Thyroid gland (tissue), 4 donors: Measurements from ENCODE around the gene SETD1A. TPM values are rescaled to one million over a fixed set of nuclear protein-coding genes. Genes with fewer than 3 reads are reported as not detected.
A peak's percentile ranks its signal among the peaks of the same experiment; 100 is the strongest.

ENCODE experiments used
- DNase-seq, 2 donors: peaks; one replicate each; pipeline ENCODE4 v3.0.0-alpha.2; 2019
- H3K27ac ChIP-seq, 3 donors: fragments of 200-600 bp; sonication (generic); 1 replicate in 2 of 3; 2 replicates in 1 of 3; pipeline ENCODE4 v1.5.1; 2016 to 2019; ENCODE audit warnings: mild to moderate bottlenecking in 1 of 3, moderate library complexity in 1 of 3
- H3K27me3 ChIP-seq: fragments of 200-600 bp; sonication (generic); one replicate; pipeline ENCODE4 v1.5.1; 2019
- H3K36me3 ChIP-seq, 2 donors: fragments of 200-600 bp; sonication (generic); one replicate each; pipeline ENCODE4 v1.5.1; 2016 to 2019
- H3K4me1 ChIP-seq, 2 donors: fragments of 200-600 bp; sonication (generic); one replicate each; pipeline ENCODE4 v1.5.1; 2017 to 2019
- H3K4me3 ChIP-seq, 3 donors: fragments of 200-600 bp; sonication (generic); replicated peaks in 1 of 3; 1 replicate in 2 of 3; 2 replicates in 1 of 3; pipeline ENCODE4 v1.5.1; 2016; ENCODE audit warnings: mild to moderate bottlenecking in 1 of 3
- H3K9me3 ChIP-seq: fragments of 200-600 bp; sonication (generic); one replicate; pipeline ENCODE4 v1.5.1; 2017
- POLR2A ChIP-seq, 2 donors: fragments of 450-650 bp; IDR thresholded peaks; one replicate each; pipeline ENCODE4 v1.6.1; 2017; ENCODE audit warnings: antibody characterized with exemption in 2 of 2, mild to moderate bottlenecking in 2 of 2, moderate library complexity in 1 of 2
- WGBS, 2 donors: methylation state at CpG; one replicate each; pipeline ENCODE4 v1.1.5; 2017; 5-methylcytosine and 5-hydroxymethylcytosine counted together
- intact Hi-C: fragments of 100-400 bp; cut with DNase I; formaldehyde crosslinking; loops from one replicate; pipeline ENCODE4 v1.15.1; 2023
- total RNA-seq, 4 donors: library from RNA; depleted of rRNA; stranded (reverse); fragments of >200 nt; gene quantifications; one replicate each; pipeline ENCODE4 v1.2.3, GENCODE V29; 2016
- TF ChIP-seq, protein P1 (sequence below), 6 experiments: fragments of 200-600 bp in 3 of 6; fragments of 450-650 bp in 3 of 6; sonication (generic) in 3 of 6; IDR thresholded peaks; one replicate each; pipeline ENCODE4 v1.5.1; 2016 to 2019; ENCODE audit warnings: antibody characterized with exemption in 6 of 6, mild to moderate bottlenecking in 2 of 6, inconsistent platforms in 1 of 6, moderate library complexity in 1 of 6

SETD1A gene
- total RNA-seq, 4 donors from 2014 or later: 7.7 to 11.4 (median 9.2) TPM

DNA sequence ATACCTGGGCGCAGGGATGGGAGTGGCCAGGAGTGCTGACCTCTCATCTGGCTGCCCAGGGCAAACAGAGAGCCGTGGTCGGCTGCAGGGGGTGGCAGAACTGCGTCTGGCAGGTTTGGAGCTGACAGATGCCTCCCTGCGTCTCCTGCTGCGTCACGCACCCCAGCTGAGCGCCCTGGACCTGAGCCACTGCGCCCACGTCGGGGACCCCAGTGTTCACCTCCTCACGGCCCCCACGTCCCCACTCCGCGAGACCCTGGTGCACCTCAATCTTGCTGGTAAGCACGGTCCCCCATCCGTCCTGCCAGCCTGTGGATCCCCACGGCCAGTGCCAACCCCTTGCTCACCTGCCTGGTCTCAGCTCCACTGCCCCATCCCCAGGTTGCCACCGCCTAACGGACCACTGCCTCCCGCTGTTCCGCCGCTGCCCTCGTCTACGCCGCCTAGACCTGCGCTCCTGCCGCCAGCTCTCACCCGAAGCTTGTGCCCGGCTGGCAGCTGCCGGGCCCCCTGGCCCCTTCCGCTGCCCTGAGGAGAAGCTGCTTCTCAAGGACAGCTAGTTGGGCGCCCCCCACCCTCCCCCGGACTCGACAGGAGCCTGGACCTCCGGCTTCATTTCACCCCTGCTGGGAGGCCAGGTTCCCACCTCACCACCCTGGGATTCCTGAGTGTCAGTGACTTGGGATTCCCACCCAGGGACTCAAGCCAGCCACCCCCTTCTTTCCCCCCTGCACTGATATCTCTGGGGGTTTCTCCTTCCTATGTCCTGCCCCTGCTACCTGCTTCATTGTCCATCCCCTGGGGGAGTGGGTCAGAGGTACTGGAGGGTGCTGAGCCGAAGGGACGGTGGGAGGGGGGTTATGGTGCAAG is 10.6 kb upstream of the SETD1A start:
- intact Hi-C loops: no loop called here
- Histone ChIP-seq H3K4me3 (no peak overlapping the region), H3K36me3 (peaks cover 0 to 11% of the 10 kb centered on the region in 2 donors), H3K27me3 (no peaks in the 10 kb centered on the region), H3K9me3 (no peaks in the 10 kb centered on the region), H3K27ac (no peak overlapping the region), H3K4me1 (peaks cover 26 to 27% of the 10 kb centered on the region in 2 donors)
- no peak for TF ChIP-seq POLR2A (IDR thresholded peaks at IDR 0.05)
- TF ChIP-seq, protein P1, sequence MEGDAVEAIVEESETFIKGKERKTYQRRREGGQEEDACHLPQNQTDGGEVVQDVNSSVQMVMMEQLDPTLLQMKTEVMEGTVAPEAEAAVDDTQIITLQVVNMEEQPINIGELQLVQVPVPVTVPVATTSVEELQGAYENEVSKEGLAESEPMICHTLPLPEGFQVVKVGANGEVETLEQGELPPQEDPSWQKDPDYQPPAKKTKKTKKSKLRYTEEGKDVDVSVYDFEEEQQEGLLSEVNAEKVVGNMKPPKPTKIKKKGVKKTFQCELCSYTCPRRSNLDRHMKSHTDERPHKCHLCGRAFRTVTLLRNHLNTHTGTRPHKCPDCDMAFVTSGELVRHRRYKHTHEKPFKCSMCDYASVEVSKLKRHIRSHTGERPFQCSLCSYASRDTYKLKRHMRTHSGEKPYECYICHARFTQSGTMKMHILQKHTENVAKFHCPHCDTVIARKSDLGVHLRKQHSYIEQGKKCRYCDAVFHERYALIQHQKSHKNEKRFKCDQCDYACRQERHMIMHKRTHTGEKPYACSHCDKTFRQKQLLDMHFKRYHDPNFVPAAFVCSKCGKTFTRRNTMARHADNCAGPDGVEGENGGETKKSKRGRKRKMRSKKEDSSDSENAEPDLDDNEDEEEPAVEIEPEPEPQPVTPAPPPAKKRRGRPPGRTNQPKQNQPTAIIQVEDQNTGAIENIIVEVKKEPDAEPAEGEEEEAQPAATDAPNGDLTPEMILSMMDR (IDR thresholded peaks at IDR 0.05): no peak
- WGBS, 2 donors: 85 to 91% methylated on average over 26 to 33 of the region's 38 CpGs
- DNase-seq: no peak

DNA sequence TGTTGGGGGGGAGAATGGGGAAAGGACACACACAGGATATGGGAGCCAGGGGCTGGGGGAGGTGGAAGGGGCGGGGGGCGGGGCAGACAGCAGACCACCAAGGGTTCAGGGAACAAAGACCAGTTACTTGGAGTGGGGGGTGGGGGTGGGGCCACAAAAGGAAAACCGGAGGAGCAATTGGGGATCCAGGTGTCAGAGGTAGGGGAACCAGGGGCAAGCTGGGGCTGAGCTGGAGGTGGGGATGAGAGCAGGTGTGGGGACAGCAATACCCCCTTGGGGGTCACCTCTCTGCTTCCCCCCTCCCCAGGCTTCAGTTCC is 10.1 kb upstream of the SETD1A start:
- H3K4me1 ChIP-seq: peaks cover 20 to 29% of the 10 kb centered on the region in 2 donors
- no peak overlapping the region for H3K4me3 ChIP-seq
- H3K27me3 ChIP-seq: no peaks in the 10 kb centered on the region
- intact Hi-C loops: no loop called here
- TF ChIP-seq POLR2A (IDR thresholded peaks at IDR 0.05): no peak
- TF ChIP-seq, protein P1 (IDR thresholded peaks at IDR 0.05): no peak
- peaks cover 0 to 9% of the 10 kb centered on the region in 2 donors for H3K36me3 ChIP-seq
- WGBS, 2 donors: 52 to 57% methylated on average over 3 of the region's 3 CpGs
- no peaks in the 10 kb centered on the region for H3K9me3 ChIP-seq
- peak overlapping the region; percentile 87 to 96 (median 92) for H3K27ac ChIP-seq
- no peak for DNase-seq

DNA sequence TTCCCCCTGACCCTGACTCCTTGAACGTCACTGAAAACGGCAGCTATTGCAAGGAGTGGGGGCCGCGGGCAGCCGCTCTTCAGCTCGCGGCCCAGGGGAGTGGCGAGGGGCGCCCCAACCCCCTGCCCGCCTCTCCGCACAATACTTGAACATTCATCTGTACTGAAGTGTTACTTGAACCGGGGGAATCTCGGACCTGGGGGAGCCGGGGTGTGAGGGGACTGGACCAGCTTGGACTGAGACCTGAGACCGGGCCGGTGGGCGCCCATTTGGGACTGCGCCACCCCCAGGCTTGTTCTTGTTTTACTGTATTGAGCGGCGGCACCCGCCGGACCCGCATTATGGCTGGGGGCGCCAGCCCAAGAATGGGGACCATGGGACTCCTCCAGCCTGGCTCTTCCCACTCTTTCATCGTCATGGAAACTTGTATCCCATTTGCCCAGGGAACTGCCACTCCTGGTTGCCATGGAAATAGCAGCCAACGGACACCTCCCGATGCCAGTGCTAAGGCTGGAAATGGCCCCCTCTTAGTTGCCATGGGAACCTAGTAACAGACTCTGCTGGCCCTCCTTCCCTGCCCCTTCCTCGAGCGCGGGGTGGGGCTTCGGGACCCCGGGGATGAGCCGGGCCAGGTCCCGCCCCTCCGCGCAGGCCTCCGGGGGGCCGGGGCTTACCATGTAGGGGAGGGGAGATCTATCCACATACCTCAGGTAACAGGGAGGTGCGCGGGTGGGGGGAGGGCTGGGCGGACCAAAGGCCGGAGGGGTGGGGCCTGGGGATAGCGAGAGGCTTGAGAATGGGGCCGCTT is 9.5 kb upstream of the SETD1A start:
- 14 to 22% methylated on average over 39 to 40 of the region's 44 CpGs for WGBS, 2 donors
- peak; percentile 97 to 99 for DNase-seq
- Histone ChIP-seq H3K4me3 (peak overlapping the region in 2 of 3 donors; percentile 92 to 99), H3K36me3 (peaks cover 0 to 4% of the 10 kb centered on the region in 2 donors), H3K27me3 (no peaks in the 10 kb centered on the region), H3K27ac (peak overlapping the region; percentile 87 to 96 (median 92)), H3K4me1 (peaks cover 20 to 29% of the 10 kb centered on the region in 2 donors), H3K9me3 (no peaks in the 10 kb centered on the region)
- no peak for TF ChIP-seq POLR2A (IDR thresholded peaks at IDR 0.05)
- TF ChIP-seq, protein P1 (IDR thresholded peaks at IDR 0.05): no peak
- intact Hi-C loops: no loop called here

DNA sequence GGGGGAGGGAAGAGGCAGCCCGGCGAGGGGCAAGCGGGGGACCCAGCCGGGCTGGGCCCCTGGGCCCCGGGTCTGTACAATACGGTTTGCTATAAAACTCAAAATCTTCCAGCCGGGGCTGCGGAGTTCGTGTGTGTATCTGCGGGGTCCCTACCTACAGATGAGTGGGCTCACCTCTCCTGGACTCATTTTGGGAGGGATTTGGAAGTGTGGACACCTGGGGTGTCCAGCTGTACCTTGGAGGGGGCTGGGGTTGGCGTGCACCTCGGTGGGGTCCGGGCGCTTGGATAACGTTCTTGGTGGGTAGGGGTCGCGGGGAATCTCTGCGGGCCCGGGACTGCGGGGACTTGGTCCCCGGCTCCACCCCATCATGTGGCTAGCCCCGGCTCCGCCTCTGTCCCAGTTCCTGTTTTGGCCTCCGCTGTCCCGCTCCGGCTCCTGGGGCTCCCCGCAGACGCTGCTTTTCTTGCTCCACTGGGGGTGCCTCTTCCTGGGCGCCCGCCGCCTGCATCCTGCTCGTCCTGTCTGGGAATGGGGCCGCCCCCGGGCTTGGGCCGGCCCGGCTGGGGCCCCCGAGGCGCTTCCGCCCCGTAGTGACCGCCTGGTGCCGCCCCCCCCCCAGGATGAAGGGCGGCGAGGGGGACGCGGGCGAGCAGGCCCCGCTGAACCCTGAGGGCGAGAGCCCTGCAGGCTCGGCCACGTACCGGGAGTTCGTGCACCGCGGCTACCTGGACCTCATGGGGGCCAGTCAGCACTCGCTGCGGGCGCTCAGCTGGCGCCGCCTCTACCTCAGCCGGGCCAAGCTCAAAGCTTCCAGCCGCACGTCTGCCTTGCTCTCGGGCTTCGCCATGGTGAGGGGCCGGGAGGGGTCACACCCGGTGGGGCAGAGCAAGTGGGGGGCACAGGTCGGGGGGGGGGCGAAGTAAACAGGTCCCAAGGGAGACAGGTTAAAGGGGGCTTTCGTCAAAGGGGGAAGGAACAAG is 8.6 kb upstream of the SETD1A start, which contains the start of gene ORAI3:
Gene ORAI3 (plus strand): TSS at position 402 of the 983 bp plus-strand sequence. CDS start 222 bp downstream, at position 624.
- Histone ChIP-seq H3K27me3 (no peaks in the 10 kb centered on the region), H3K36me3 (peaks cover 0 to 4% of the 10 kb centered on the region in 2 donors), H3K27ac (peak within 1 kb of the TSS; percentile 87 to 96 (median 92)), H3K4me1 (peaks cover 20 to 29% of the 10 kb centered on the region in 2 donors), H3K4me3 (peak within 1 kb of the TSS; percentile 43 to 99 (median 92)), H3K9me3 (no peaks in the 10 kb centered on the region)
- 0% methylated on average over 6 to 20 of the region's 70 CpGs for whole genome bisulfite sequencing, 2 donors
- peak; percentile 45 to 87 for TF ChIP-seq POLR2A (IDR thresholded peaks at IDR 0.05)
- TF ChIP-seq, protein P1 (IDR thresholded peaks at IDR 0.05): no peak
- DNase-seq: peak; percentile 78 to 80
- intact Hi-C loops: no loop called here
